Caco-2 (cell line): ENCODE measurements around the gene PAPPA2. TPM values are rescaled to one million over a fixed set of nuclear protein-coding genes. Genes with fewer than 3 reads are reported as not detected.

Experiments
- BruUV-seq: library from RNA; stranded (reverse); fragments of 400-500 nt; replicated peaks from 2 replicates; lab custom pipeline; 2021; lab: Mats Ljungman, UMichigan
- CTCF ChIA-PET: fragments of 300-600 bp; sonication (Branson Sonifier 250); formaldehyde crosslinking; loops from one replicate; lab custom pipeline; 2022; ENCODE audit warnings: antibody characterized with exemption; lab: Charles Lee
- POLR2A ChIA-PET: fragments of 300-600 bp; sonication (Branson Sonifier 250); formaldehyde crosslinking; loops from one replicate; lab custom pipeline; 2022; ENCODE audit warnings: antibody characterized with exemption; lab: Charles Lee
- DNase-seq, 2 experiments: peaks; one replicate each; pipeline versions ENCODE4 v3.0.0 to v3.0.0-alpha.2; 2020 to 2022
- H3K27me3 ChIP-seq: replicated peaks from 2 replicates; pipeline ENCODE4 v1.6.0; 2011; ENCODE audit warnings: low read length; ENCODE audit not compliant: control insufficient read depth, insufficient read depth
- H3K36me3 ChIP-seq: 2 replicates; pipeline ENCODE4 v1.5.1; 2011; ENCODE audit warnings: low read length; ENCODE audit not compliant: control insufficient read depth, insufficient read depth
- H3K4me1 ChIP-seq: fragments of 250-450 bp; sonication (Bioruptor Pico); 2 replicates; pipeline ENCODE4 v1.5.1; 2020; ENCODE audit warnings: mild to moderate bottlenecking
- H3K4me3 ChIP-seq: 2 replicates; pipeline ENCODE4 v1.5.1; 2011; ENCODE audit warnings: low read depth, mild to moderate bottlenecking, control low read depth, low read length
- H3K9me3 ChIP-seq: fragments of 250-450 bp; sonication (Bioruptor Pico); 2 replicates; pipeline ENCODE4 v1.5.1; 2020; ENCODE audit warnings: mild to moderate bottlenecking, moderate library complexity
- H3K27ac Mint-ChIP-seq: one replicate; pipeline ENCODE4 v1.8.0; 2022; ENCODE audit warnings: mixed read lengths; ENCODE audit not compliant: unreplicated experiment
- H3K27me3 Mint-ChIP-seq: one replicate; pipeline ENCODE4 v1.8.0; 2022; ENCODE audit warnings: mixed read lengths; ENCODE audit not compliant: insufficient read depth, unreplicated experiment
- H3K36me3 Mint-ChIP-seq: one replicate; pipeline ENCODE4 v1.8.0; 2022; ENCODE audit warnings: mild to moderate bottlenecking, mixed read lengths; ENCODE audit not compliant: insufficient read depth, unreplicated experiment
- H3K4me1 Mint-ChIP-seq: one replicate; pipeline ENCODE4 v1.8.0; 2022; ENCODE audit warnings: low read depth, mixed read lengths; ENCODE audit not compliant: unreplicated experiment
- H3K4me3 Mint-ChIP-seq: one replicate; pipeline ENCODE4 v1.8.0; 2022; ENCODE audit warnings: mild to moderate bottlenecking, moderate library complexity, mixed read lengths; ENCODE audit not compliant: unreplicated experiment
- H3K9me3 Mint-ChIP-seq: one replicate; pipeline ENCODE4 v1.8.0; 2022; ENCODE audit warnings: mixed read lengths; ENCODE audit not compliant: unreplicated experiment
- CTCF ChIP-seq, 2 experiments: fragments of 200-600 bp in 1 of 2; IDR thresholded peaks; 1 replicate in 1 of 2; 2 replicates in 1 of 2; pipeline versions ENCODE4 v1.5.1 to v1.8.0; 2011 to 2022; ENCODE audit warnings: antibody characterized with exemption in 1 of 2, control low read depth in 1 of 2, inconsistent platforms in 1 of 2, low read depth in 1 of 2, low read length in 1 of 2, mild to moderate bottlenecking in 1 of 2, moderate library complexity in 1 of 2; ENCODE audit not compliant: insufficient read depth in 1 of 2, severe bottlenecking in 1 of 2, unreplicated experiment in 1 of 2
- intact Hi-C: fragments of 100-400 bp; cut with micrococcal nuclease; formaldehyde crosslinking; loops from one replicate; pipeline ENCODE4 v1.10.0; 2022; ENCODE audit not compliant: unreplicated experiment
- total RNA-seq: library from RNA; stranded (reverse); gene quantifications from 2 replicates; pipeline ENCODE4 v1.2.3, GENCODE V29; 2022

Gene PAPPA2
- total RNA-seq, 1 experiment from 2014 or later, result 0.18 TPM

- TF ChIP-seq CTCF (IDR thresholded peaks at IDR 0.05; ENCODE audit: insufficient read depth in 1 of 2, low read depth in 1 of 2, low read length in 1 of 2, severe bottlenecking in 1 of 2, unreplicated experiment in 1 of 2), result no peak
- Histone ChIP-seq H3K4me1 (no peaks in the 10 kb centered on the region), H3K9me3 (no peaks in the 10 kb centered on the region), H3K4me3 (no peak overlapping the region), H3K36me3 (no peaks in the 10 kb centered on the region), H3K27me3 (no peaks in the 10 kb centered on the region)
- POLR2A ChIA-PET, result no interaction called here
- Mint-ChIP-seq H3K4me3 (no peak overlapping the region), H3K9me3 (no peaks in the 10 kb centered on the region), H3K4me1 (no peaks in the 10 kb centered on the region), H3K36me3 (no peaks in the 10 kb centered on the region), H3K27me3 (peaks cover 8% of the 10 kb centered on the region), H3K27ac (no peak overlapping the region)
- intact Hi-C loops, result no loop called here
- no peak for DNase-seq
- CTCF ChIA-PET, result no interaction called here
- BruUV-seq, result no TSS peak
Measured at GRCh38 chr1:176717066-176717750, 254.2 kb downstream of the PAPPA2 start.

GRCh38 chr1:176719447-176719846, 256.5 kb downstream of the PAPPA2 start:
- Mint-ChIP-seq H3K4me1 (no peaks in the 10 kb centered on the region), H3K4me3 (no peak overlapping the region), H3K36me3 (no peaks in the 10 kb centered on the region), H3K9me3 (no peaks in the 10 kb centered on the region), H3K27me3 (peaks cover 8% of the 10 kb centered on the region), H3K27ac (no peak overlapping the region)
- DNase-seq, result no peak
- intact Hi-C loops, result no loop called here
- Histone ChIP-seq H3K36me3 (no peaks in the 10 kb centered on the region), H3K9me3 (no peaks in the 10 kb centered on the region), H3K4me3 (no peak overlapping the region), H3K4me1 (no peaks in the 10 kb centered on the region), H3K27me3 (no peaks in the 10 kb centered on the region)
- no peak for TF ChIP-seq CTCF (IDR thresholded peaks at IDR 0.05; ENCODE audit: insufficient read depth in 1 of 2, low read depth in 1 of 2, low read length in 1 of 2, severe bottlenecking in 1 of 2, unreplicated experiment in 1 of 2)
- BruUV-seq, result no TSS peak
- POLR2A ChIA-PET, result no interaction called here
- CTCF ChIA-PET, result no interaction called here

- ChIA-PET CTCF (no interaction called here), POLR2A (no interaction called here)
- H3K4me1 Mint-ChIP-seq, result no peaks in the 10 kb centered on the region
- DNase-seq, result no peak
- no peaks in the 10 kb centered on the region for H3K9me3 ChIP-seq
- H3K36me3 ChIP-seq, result no peaks in the 10 kb centered on the region
- H3K27me3 ChIP-seq, result no peaks in the 10 kb centered on the region
- no peak overlapping the region for H3K4me3 ChIP-seq
- intact Hi-C loops, result no loop called here
- H3K27ac Mint-ChIP-seq, result no peak overlapping the region
- no peaks in the 10 kb centered on the region for H3K4me1 ChIP-seq
- H3K9me3 Mint-ChIP-seq, result no peaks in the 10 kb centered on the region
- peaks cover 8% of the 10 kb centered on the region for H3K27me3 Mint-ChIP-seq
- no peak overlapping the region for H3K4me3 Mint-ChIP-seq
- no peak for TF ChIP-seq CTCF (IDR thresholded peaks at IDR 0.05; ENCODE audit: insufficient read depth in 1 of 2, low read depth in 1 of 2, low read length in 1 of 2, severe bottlenecking in 1 of 2, unreplicated experiment in 1 of 2)
- no TSS peak for BruUV-seq
- H3K36me3 Mint-ChIP-seq, result no peaks in the 10 kb centered on the region
Measured at GRCh38 chr1:176720838-176721237, 257.9 kb downstream of the PAPPA2 start.
